ENCODE results near the gene NUTF2. TPM values are rescaled to one million over a fixed set of nuclear protein-coding genes. Genes with fewer than 3 reads are reported as not detected.
"Not testable (repeated sequence)": the region's sequence is repeated elsewhere in the genome, so short reads cannot be mapped to it uniquely, and the experiment has no call there.

Gene NUTF2
- total RNA-seq, 1 donor, result 155 TPM

DNA sequence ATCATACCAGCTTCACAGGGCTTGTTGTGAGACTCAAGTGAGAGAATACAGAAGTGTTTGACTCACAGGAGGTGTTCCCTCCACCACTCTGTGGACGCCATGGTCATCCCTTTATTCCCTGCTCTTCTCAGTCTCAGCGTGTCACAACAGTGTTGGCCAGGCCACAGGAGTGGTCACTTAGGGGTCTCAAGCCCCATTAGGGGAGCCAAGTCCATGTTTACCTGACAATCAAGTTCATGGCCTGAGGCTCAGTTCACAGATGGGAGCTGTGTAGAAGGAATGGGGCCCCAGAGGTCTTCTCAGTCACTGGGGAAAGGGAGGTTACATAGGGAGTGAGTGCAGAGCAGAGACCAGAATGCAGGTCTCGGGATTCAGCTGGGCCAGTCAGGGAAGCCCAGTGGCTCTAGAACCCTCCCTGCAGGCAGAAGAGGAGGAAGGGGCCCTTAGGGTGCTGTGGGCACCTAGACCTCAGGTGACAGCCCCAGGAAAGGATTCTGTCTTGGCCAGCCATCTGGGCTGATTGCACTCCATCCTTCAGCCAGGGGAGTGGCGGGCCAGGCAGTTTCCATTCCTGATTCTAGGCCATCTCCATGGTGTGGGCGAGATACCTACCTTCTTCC, 10.3 kb downstream of the NUTF2 start:
- TF ChIP-seq, protein P1, sequence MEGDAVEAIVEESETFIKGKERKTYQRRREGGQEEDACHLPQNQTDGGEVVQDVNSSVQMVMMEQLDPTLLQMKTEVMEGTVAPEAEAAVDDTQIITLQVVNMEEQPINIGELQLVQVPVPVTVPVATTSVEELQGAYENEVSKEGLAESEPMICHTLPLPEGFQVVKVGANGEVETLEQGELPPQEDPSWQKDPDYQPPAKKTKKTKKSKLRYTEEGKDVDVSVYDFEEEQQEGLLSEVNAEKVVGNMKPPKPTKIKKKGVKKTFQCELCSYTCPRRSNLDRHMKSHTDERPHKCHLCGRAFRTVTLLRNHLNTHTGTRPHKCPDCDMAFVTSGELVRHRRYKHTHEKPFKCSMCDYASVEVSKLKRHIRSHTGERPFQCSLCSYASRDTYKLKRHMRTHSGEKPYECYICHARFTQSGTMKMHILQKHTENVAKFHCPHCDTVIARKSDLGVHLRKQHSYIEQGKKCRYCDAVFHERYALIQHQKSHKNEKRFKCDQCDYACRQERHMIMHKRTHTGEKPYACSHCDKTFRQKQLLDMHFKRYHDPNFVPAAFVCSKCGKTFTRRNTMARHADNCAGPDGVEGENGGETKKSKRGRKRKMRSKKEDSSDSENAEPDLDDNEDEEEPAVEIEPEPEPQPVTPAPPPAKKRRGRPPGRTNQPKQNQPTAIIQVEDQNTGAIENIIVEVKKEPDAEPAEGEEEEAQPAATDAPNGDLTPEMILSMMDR (IDR thresholded peaks at IDR 0.05; ENCODE audit: insufficient read depth, low read length), result no peak
- no peak for DNase-seq (ENCODE audit: low read depth)
- no peak overlapping the region for H3K4me3 ChIP-seq (ENCODE audit: low read depth, low read length)

DNA sequence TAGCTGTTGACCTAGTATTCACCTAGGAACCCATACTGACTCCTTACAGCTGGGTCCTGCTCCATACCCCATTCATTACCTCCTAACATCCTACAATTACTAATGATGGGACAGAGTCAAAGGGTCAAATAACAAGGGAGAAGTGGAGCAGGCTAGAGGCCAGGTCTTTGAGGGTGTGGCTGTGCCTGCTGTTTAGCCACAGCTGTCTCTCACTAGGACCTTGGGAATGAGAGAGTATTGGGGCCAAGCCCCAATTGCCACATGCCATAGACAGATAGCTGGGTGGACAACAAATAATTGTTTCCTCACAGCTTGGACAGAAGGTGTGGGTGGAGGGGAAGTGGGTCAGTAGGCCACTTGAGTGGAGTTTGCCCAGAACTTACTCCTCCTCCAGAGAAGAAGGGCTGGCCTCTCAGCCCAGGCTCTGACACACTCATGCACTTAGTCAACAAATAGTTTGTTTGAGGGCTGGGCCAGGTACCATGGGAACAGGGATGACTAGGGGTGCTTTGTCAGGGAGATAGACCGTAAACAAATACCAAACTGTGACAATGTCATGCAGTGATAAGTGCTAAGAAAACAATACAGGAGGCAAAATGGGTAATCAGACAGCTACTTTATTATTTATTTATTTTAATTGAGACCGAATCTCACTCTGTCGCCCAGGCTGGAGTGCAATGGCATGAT, 11.0 kb downstream of the NUTF2 start:
- peak; percentile 90 for DNase-seq (ENCODE audit: low read depth)
- TF ChIP-seq, protein P1 (IDR thresholded peaks at IDR 0.05; ENCODE audit: insufficient read depth, low read length), result no peak
- no peak overlapping the region for H3K4me3 ChIP-seq (ENCODE audit: low read depth, low read length)

DNA sequence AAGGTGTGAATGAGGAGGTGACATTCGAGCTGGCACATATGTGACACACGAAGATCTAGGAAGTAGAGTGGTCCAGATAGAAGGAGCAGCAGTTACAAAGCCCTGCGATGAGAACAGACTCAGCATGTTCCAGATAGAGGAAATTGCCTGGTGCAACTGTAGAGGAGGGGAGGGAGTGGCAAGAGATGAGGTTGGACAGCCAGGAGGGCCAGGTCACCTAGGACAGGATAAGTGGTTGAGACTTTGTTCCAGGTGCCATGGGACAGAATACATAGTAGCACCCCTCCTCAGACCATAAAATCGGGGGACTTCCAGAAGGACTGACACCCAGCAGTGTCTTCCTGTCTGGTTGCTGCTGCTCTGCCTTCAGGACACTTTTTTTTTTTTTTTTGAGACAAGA, 11.8 kb downstream of the NUTF2 start:
- DNase-seq (ENCODE audit: low read depth), result no peak
- TF ChIP-seq, protein P1 (IDR thresholded peaks at IDR 0.05; ENCODE audit: insufficient read depth, low read length), result no peak
- H3K4me3 ChIP-seq (ENCODE audit: low read depth, low read length), result no peak overlapping the region

DNA sequence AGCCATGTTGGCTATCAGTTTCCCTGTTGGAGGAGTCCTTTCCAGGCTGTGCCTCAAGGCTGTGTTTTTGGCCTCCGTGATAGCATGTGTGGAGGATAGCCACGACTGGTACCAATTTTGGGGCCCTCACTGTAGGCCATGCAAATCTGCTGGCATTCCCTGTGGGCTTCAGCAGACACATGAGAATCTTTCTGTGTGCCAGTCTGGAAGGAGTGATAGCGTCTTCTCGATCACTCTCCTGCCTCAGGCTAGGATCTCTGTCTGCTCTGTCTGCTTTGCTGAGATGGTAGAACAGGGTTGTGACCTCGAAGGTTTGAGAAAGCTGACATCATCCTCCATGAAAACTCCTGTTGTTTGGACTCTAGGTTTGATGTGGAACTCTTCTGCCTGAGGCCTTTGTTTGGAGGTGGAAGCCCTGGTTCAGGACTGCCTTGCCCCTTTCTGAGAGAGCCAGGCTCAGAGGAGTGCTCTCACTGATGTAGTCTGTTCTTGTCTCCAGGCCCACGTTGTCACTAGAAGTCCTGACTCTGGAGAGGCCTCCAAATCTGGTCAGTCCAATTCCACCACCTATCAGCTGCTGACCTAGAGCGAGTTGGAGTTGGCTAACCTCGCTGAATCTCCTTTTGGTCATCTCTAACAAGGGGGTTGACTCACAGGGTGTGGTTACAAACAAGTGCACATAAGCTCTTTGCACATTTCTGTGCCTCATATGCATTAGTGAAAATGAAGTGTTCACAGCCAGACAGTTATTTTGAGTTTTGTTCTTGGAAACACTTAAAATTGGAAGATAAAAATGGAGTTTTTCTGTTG, 14.1 kb downstream of the NUTF2 start:
- DNase-seq (ENCODE audit: low read depth), result peak; percentile 73
- TF ChIP-seq, protein P1 (IDR thresholded peaks at IDR 0.05; ENCODE audit: insufficient read depth, low read length), result no peak

DNA sequence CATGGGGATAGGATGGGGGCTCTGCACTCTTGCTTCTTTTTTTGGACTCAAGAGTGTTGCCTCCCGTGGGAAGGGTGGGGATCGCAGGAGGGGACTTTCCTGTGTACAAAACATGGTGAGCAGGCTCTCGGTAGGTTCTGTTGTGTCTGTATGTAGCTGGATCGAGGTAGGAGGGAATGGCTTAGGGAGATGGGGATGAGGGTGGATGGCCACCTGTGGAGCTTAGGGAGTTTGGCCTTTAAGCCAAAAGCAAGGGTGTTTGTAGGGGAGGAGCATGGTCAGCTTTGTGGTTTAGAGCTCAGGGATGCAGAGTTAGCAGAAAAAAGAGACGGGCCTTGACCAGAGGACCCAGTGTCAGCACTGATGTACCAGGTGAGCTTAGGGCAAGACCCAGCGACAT, 15.1 kb downstream of the NUTF2 start:
- H3K4me3 ChIP-seq (ENCODE audit: low read depth, low read length), result no peak overlapping the region
- no peak for DNase-seq (ENCODE audit: low read depth)
- TF ChIP-seq, protein P1 (IDR thresholded peaks at IDR 0.05; ENCODE audit: insufficient read depth, low read length), result no peak

More for the DNA sequence above, 14.1 kb downstream of the NUTF2 start:
- H3K4me3 ChIP-seq (ENCODE audit: low read depth, low read length), result no peak overlapping the region

DNA sequence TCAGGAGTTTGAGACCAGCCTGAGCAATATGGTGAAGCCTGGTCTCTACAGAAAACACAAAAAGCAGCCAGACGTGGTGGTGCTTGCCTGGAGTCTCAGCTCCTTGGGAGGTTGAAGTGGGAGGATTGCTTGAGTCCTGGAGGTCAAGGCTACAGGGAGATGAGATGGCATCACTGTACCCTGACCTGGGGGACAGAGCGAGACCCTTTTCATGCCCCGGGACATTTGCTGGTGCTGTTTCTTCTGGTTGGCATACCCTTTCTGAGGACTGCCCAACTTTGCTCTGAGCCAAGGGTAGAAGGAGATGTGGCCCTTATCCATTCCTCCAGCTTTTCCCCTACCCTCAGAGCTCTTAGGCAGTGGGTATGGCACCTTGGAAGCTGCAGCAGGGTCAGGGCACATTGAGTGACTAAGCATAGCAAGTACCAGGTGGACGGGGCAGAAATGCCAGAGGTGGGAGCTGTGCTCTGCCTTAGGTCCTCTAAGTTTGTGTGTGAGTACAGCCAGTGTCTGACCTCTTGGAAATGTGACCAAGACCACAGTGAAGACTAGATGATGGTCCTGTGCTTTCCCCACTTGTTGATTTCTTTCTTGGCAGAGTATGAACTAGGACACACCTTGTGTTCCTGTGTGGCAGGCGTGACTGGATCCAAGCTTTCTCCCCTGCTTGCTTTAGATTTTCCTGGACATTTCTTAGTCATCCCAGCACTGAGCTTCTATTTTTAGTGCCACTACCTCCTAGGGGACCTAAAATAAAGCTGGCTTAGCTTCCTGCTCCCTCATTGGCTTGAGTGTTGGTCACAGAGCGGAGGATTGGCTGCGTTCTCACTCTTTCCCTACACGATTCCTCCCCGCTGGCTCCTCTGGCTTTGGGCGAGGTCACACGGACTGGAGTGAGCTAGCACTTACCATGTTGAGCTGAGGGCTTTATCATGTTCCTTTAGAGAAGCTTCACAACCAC, 16.2 kb downstream of the NUTF2 start:
- DNase-seq (ENCODE audit: low read depth), result peak; percentile 90
- H3K4me3 ChIP-seq (ENCODE audit: low read depth, low read length), result peak overlapping the region; percentile 26
- TF ChIP-seq, protein P1 (IDR thresholded peaks at IDR 0.05; ENCODE audit: insufficient read depth, low read length), result no peak

DNA sequence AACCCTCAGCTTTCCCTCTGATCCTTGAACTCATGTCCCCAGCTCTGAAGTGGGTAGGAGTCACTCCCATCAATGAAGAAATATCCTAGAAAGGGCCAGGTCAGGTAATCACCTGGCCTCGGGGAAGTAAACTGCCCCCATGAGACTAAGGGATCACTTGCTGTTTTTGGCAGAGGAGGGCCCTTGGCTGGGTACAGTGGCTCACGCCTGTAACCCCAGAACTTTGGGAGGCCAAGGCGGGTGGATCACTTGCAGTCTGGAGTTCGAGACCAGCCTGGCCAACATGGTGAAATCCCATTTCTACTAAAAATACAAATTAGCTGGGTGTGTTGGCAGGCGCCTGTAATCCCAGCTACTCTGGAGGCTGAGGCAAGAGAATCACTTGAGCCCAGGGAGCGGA, 17.3 kb downstream of the NUTF2 start:
- not testable (repeated sequence) for DNase-seq (ENCODE audit: low read depth); H3K4me3 ChIP-seq (ENCODE audit: low read depth, low read length)

Measured in fibroblast of the aortic adventitia (primary cell).